DOHH2 (cell line): ENCODE measurements around the gene MUC5AC.

Experiments
- H3F3A ChIP-seq: fragments of 200-600 bp; sonication (generic), shearing (Covaris generic); 2 replicates; pipeline ENCODE4 v1.6.0; 2016; ENCODE audit warnings: antibody characterized with exemption, mild to moderate bottlenecking; ENCODE audit not compliant: control insufficient read depth, insufficient read depth
- H3K27ac ChIP-seq: fragments of 200-600 bp; sonication (generic); 2 replicates; pipeline ENCODE4 v1.5.1; 2014; ENCODE audit warnings: low read depth, mild to moderate bottlenecking, low read length, moderate library complexity
- H3K27me3 ChIP-seq: fragments of 200-600 bp; sonication (generic); 2 replicates; pipeline ENCODE4 v1.6.1; 2014; ENCODE audit warnings: mild to moderate bottlenecking, low read length, mixed read lengths; ENCODE audit not compliant: control insufficient read depth
- H3K36me3 ChIP-seq: fragments of 200-600 bp; sonication (generic); 2 replicates; pipeline ENCODE4 v1.6.1; 2014; ENCODE audit warnings: mild to moderate bottlenecking, low read length, moderate library complexity, mixed read lengths; ENCODE audit not compliant: control insufficient read depth
- H3K4me1 ChIP-seq: fragments of 200-600 bp; sonication (generic); 2 replicates; pipeline ENCODE4 v1.6.1; 2014; ENCODE audit warnings: mild to moderate bottlenecking, low read length, mixed read lengths; ENCODE audit not compliant: control insufficient read depth
- H3K4me2 ChIP-seq: fragments of 200-600 bp; sonication (generic); 2 replicates; pipeline ENCODE4 v1.6.0; 2014; ENCODE audit warnings: mild to moderate bottlenecking, low read length, moderate library complexity
- H3K4me3 ChIP-seq: fragments of 200-600 bp; sonication (generic); 2 replicates; pipeline ENCODE4 v1.5.1; 2014; ENCODE audit warnings: mild to moderate bottlenecking, low read length, mixed read lengths
- H3K79me2 ChIP-seq: fragments of 200-600 bp; sonication (generic); 2 replicates; pipeline ENCODE4 v1.6.1; 2014; ENCODE audit warnings: mild to moderate bottlenecking, low read length, mixed read lengths; ENCODE audit not compliant: control insufficient read depth
- H3K9me2 ChIP-seq: fragments of 200-600 bp; sonication (generic); replicated peaks from 2 replicates; pipeline ENCODE4 v1.6.1; 2014; ENCODE audit warnings: mild to moderate bottlenecking, low read length, mixed read lengths; ENCODE audit not compliant: control insufficient read depth
- H3K9me3 ChIP-seq: fragments of 200-600 bp; sonication (generic); 2 replicates; pipeline ENCODE4 v1.6.1; 2014; ENCODE audit warnings: antibody characterized with exemption, low read length, mixed read lengths; ENCODE audit not compliant: control insufficient read depth, insufficient read depth
- H4K20me1 ChIP-seq: fragments of 200-600 bp; sonication (generic); 2 replicates; pipeline ENCODE4 v1.6.0; 2014; ENCODE audit warnings: low read depth, mild to moderate bottlenecking, antibody characterized with exemption, low read length, moderate library complexity; ENCODE audit not compliant: control insufficient read depth, insufficient read depth
- EZH2phosphoT487 ChIP-seq: fragments of 200-600 bp; sonication (generic); IDR thresholded peaks from 2 replicates; pipeline ENCODE4 v1.6.1; 2017; ENCODE audit warnings: borderline replicate concordance, mild to moderate bottlenecking, antibody characterized with exemption, low read length, moderate library complexity, mixed read lengths
- TF ChIP-seq, protein P1 (sequence below): fragments of 200-600 bp; sonication (generic); IDR thresholded peaks from one replicate; pipeline ENCODE4 v1.5.1; 2014; ENCODE audit warnings: antibody characterized with exemption, mild to moderate bottlenecking, low read depth, low read length; ENCODE audit not compliant: poor library complexity, severe bottlenecking

Gene MUC5AC

DNA sequence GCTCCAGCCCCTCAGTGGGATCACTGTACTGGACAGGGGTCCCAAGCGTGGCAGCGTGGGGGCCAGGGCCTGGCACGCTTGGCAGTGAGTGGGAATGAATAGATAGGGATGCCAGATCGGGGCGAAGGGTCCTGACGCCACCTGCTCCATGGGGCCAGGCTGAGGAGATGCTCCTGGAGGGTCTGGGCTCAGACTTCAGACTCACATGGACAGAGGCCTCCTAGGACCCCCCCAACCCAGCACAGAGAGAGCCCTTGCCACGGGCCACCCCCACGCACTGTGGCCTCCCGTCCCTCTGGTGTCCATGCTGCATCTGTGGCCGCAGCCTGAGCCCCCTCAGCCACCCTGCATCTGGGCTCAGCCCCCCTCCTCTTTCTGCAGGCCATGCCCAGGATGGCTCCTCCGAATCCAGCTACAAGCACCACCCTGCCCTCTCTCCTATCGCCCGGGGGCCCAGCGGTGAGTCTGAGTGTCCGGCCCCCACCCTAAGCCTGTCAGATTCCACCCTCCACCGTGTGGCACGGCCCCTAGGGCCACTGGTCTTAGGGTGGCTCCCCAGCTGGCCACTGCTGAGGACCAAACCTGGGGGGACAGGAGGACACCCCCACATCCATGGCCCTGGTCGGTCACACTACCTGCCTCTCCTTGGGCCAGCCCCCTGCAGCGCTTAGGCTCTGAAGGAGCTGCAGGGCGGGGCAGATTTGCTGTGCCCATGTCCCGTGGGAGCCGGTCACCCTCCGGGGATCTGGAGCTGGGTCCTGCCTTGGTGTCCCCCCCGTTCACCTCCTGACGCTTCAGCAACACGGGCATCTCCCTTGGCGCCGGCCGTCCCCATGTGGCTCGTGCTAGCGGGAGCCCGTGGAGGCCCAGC, 2.7 kb downstream of the MUC5AC start:
- Histone ChIP-seq H3K27me3 (no peaks in the 10 kb centered on the region), H4K20me1 (no peaks in the 10 kb centered on the region), H3K9me3 (peaks cover 9% of the 10 kb centered on the region; the same call in 1 of the 2 replicates), H3F3A (no peaks in the 10 kb centered on the region; the same call in 1 of the 2 replicates), H3K9me2 (no peaks in the 10 kb centered on the region), H3K4me3 (no peak overlapping the region), H3K27ac (no peak overlapping the region), H3K4me1 (no peaks in the 10 kb centered on the region), H3K79me2 (no peaks in the 10 kb centered on the region), H3K36me3 (no peaks in the 10 kb centered on the region), H3K4me2 (no peak overlapping the region)
- TF ChIP-seq, protein P1, sequence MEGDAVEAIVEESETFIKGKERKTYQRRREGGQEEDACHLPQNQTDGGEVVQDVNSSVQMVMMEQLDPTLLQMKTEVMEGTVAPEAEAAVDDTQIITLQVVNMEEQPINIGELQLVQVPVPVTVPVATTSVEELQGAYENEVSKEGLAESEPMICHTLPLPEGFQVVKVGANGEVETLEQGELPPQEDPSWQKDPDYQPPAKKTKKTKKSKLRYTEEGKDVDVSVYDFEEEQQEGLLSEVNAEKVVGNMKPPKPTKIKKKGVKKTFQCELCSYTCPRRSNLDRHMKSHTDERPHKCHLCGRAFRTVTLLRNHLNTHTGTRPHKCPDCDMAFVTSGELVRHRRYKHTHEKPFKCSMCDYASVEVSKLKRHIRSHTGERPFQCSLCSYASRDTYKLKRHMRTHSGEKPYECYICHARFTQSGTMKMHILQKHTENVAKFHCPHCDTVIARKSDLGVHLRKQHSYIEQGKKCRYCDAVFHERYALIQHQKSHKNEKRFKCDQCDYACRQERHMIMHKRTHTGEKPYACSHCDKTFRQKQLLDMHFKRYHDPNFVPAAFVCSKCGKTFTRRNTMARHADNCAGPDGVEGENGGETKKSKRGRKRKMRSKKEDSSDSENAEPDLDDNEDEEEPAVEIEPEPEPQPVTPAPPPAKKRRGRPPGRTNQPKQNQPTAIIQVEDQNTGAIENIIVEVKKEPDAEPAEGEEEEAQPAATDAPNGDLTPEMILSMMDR = no peak
- TF ChIP-seq EZH2phosphoT487 = no peak

DNA sequence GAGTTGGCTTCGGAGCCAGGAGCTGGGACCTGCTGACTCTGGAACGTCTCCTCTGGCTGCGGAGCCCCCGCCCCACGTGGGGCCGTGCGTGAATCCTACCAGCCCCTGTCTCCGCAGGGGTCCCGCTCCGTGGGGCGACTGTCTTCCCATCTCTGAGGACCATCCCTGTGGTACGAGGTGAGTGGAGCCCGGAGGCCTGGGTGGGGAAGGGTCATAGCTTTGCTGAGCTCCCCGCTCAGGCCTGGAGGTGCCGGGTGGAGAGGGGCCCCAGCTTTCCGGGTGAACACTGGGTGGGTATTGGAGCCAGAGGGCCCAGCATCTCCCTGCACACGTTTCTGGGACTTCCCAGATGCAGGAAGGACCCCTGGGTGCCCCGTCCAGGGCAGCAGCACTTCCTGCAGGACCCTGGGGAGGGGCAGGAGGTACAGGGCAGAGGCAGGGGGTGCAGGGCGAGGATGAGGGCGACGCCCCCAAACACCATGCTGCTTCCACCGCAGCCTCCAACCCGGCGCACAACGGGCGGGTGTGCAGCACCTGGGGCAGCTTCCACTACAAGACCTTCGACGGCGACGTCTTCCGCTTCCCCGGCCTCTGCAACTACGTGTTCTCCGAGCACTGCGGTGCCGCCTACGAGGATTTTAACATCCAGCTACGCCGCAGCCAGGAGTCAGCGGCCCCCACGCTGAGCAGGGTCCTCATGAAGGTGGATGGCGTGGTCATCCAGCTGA, 3.8 kb downstream of the MUC5AC start:
- no peaks in the 10 kb centered on the region for H3K9me3 ChIP-seq
- TF ChIP-seq EZH2phosphoT487 = no peak
- TF ChIP-seq, protein P1 = no peak
- H4K20me1 ChIP-seq = no peaks in the 10 kb centered on the region
- no peaks in the 10 kb centered on the region for H3K4me1 ChIP-seq
- no peak overlapping the region for H3K27ac ChIP-seq
- H3K4me2 ChIP-seq = no peak overlapping the region
- no peak overlapping the region for H3K4me3 ChIP-seq
- H3F3A ChIP-seq = no peaks in the 10 kb centered on the region
- no peaks in the 10 kb centered on the region for H3K79me2 ChIP-seq
- H3K27me3 ChIP-seq = no peaks in the 10 kb centered on the region
- H3K36me3 ChIP-seq = no peaks in the 10 kb centered on the region
- H3K9me2 ChIP-seq = no peaks in the 10 kb centered on the region

DNA sequence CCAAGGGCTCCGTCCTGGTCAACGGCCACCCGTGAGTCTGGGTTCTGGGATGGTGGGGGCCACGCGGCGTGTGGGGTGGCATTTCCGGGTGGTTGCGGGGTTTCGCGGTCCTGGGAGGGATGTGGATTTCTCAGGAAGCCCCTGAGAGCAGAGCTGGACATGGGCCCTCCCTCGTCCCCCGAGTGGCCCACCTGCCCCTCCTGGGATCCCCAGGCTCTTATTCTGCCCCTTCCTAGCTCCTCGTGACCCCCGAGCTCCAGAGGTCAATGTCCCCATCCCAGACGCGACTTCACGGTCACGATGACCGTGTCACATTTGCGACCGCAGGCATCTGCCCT, 4.4 kb downstream of the MUC5AC start:
- no peaks in the 10 kb centered on the region for H3K79me2 ChIP-seq
- H3K27me3 ChIP-seq = no peaks in the 10 kb centered on the region
- no peak overlapping the region for H3K4me3 ChIP-seq
- no peaks in the 10 kb centered on the region for H3K4me1 ChIP-seq
- no peak overlapping the region for H3K27ac ChIP-seq
- H4K20me1 ChIP-seq = no peaks in the 10 kb centered on the region
- no peaks in the 10 kb centered on the region for H3K36me3 ChIP-seq
- no peaks in the 10 kb centered on the region for H3K9me2 ChIP-seq
- no peaks in the 10 kb centered on the region for H3K9me3 ChIP-seq
- H3F3A ChIP-seq = no peaks in the 10 kb centered on the region
- H3K4me2 ChIP-seq = no peak overlapping the region
- TF ChIP-seq, protein P1 = no peak
- no peak for TF ChIP-seq EZH2phosphoT487
